Cardiac ventricle fibroblast (primary cell): Measurements from ENCODE around the gene RGPD3. TPM values are rescaled to one million over a fixed set of nuclear protein-coding genes. Genes with fewer than 3 reads are reported as not detected.

Experiments used
- total RNA-seq: library from RNA; depleted of rRNA; stranded (reverse); fragments of >200 nt; gene quantifications from 2 replicates; pipeline ENCODE4 v1.2.3, GENCODE V29; 2015

The RGPD3 gene
- 0.24 and 0.50 TPM in 2 replicates for total RNA-seq

DNA sequence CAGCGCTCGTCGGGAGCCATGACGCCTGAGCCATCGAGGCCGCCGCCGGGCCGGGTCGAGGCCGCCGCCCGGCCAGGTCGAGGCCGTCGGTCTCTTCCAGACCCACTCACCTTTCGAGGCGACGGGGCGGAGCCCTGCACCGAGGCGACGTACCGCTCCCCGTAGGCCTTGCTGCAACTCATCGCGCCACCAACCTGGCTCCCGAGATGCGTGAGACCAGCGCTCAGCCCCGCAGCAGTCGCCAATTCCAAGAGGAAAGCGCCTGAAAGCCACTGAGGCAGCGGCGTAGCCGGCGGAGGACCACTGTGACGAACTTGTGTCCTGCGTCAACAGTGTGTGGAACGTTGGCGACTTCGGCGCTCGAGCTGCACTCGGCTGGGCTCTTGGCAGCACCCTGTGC lies at the start of gene RGPD3:
TSS of gene RGPD3 (minus strand) at position 307 of the 400 bp plus-strand sequence. CDS start at position 182, 125 bp downstream.

DNA sequence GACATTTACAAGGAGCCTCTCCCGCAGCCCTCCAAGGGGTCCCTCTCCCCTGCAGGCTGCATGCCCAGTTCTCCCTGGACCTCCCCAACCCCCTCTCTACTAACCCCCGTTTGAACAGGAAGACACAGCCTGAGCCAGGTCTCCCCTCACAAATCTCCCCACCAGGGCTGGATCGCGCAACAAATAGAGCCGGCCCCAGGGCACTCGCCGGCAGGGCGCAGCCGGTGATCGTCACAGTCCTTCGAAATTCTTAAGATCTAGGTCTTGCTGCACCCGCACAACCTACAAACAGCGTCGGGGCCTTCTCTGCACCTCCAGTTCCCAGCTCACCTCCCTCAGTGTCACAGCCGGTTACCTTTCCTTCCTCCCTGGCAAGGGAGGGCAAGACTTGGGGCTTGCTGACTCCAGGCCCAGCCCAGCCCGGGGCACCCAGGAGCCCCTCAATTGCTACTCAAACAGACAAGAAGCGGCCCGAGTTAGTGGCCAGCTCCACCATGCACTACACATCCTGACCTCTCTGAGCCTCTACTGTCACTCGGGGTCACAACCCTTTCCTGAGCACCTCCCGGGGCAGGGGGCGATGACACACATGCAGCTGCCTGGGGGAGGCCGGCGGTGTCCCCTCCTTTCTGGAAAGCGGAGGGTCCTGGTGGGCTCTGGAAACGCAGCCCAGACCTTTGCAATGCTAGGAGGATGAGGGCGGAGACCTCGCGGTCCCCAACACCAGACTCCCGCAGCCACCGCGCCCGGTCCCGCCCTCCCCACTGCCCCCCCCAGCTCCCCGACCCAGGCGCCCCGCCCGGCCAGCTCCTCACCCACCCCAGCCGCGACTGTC lies 18.6 kb upstream of the RGPD3 start, which contains the start of gene CD8B2:
TSS of gene CD8B2 (plus strand) at position 814 of the 835 bp plus-strand sequence. CDS start 63 bp downstream, outside the sequence.

Other genes with a start within 250 kb of the RGPD3 start
- gene CD8B2, start 19.0 kb upstream of the RGPD3 start, total RNA-seq: not detected in 2 replicates